ENCODE measurements around the gene MAS1L.

The MAS1L gene

DNA sequence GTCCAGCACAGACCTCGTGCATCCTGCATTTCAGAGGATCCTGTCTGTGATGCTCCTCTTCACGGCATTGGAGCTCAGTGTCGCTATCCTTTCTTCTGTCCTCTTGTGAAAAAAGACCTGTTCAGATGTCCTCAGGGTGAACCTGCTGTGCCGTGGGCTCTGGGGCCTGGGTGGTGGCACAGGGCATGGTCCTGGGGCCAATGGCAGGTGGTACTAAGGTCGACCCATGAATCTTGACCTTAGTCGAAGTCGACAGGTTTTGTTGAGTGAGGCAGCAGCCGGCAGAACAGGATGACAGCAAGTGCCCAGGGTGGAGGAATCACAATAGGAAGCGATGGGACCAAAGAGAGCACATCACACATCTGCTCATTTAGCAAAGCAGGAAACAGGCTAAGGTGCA, 22.0 kb upstream of the MAS1L start:
- no peak for DNase-seq

DNA sequence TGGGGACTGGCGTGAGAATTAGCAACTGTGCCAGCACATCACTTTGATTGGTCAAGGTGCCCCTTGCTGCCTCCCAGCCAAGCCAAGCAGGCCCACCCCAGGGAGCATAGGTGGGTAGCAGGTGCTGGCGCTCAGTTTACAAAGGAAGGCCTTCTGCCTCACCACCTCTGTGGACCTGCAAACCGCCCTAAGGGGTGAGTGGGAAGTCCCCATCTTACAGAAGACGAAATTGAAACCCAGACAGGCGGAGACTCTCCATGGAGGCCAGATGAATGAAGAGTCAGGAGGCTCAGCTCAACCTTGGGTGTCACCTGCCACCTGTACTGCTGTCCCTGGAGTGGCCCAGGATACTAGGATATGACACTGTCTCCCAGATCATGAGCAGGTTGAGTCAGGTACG, 21.5 kb upstream of the MAS1L start:
- DNase-seq: no peak

DNA sequence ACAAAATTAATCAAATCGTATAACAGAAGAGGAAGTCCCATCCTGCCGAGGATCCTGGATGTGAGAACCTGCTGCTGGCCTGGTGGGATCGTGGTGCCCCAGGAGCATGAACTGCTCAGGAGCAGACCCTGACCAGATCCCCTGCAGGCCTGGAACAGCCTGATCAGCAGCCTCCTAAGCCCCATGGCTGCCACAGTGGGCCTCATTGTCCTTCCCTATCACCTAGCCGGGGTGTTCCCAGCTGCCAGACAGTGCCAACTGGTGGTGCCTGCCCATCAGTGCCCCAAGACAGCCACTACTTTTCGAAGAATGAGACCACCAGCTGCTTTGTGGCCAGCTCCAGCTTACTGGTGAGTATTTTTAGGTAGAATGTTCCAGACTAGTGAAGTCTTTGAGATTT, 19.6 kb upstream of the MAS1L start:
- DNase-seq: no peak

DNA sequence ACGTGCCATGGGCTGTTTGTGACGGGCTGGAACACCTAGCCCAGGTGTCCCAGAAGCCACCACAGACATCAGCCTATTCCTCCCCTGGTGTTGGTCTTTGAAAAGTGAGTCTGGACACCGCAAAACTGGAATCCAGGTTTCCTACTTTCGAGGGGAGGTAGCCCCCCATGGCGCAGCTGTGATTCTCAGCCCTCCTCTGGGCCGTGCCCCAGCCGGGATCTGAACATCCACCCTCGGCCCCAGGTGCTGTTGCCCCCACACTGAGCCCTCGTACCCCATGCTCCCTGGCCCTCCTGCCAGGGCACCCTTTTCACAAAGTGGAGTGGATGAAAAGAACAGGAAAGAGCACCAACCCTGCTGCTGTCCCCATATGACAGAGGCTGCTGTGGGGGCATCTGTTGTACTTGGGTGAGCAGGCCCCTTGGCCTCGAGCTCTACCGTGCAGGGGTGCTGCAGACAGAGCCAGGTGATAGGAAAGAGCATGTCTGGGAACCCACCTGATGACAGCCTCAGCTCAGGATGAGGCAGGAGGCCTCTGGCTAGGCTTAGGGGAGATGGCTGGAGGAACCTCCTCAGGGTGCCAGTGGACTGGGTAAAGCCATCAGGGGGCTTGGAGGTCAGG, 18.8 kb upstream of the MAS1L start:
- no peak for DNase-seq

DNA sequence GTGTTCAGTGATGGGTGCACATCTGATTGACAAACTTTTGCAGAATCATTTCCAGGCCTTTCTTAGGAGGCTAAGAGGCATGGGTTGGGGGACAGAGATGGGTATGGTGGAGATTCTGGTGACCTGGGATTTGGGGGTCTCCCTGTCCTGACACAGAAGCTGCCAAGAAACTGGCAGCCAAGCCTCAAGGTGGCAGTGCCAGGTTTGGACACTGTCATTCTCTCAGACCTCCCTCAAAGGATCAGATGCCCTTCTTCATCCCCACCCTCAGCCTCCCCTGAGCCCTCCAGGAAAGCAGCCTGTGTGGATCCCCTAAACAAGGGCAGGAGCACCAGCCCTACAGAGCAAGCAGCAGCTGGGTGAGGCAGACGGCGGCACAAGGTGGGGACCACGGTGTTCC, 18.1 kb upstream of the MAS1L start:
- DNase-seq: no peak

DNA sequence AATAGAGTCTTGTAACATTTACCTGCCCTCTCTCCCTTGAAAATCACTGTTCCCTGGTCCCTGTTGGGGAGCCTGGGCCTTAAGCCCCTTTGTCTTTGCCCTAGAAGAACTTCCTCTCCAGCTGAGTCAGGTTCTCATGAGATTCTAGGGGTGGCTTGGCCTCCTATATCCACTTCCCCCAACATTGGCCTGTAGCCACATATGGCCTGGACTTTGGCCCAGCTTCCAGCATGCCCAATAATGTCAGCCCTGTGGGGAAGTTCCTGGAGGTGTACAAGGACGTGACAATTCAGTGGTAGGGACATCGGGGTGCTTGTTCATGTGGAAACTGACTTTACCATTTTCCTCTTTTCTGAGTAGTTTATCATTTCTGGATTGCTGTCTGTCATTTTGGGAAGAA, 17.2 kb upstream of the MAS1L start:
- DNase-seq: no peak

DNA sequence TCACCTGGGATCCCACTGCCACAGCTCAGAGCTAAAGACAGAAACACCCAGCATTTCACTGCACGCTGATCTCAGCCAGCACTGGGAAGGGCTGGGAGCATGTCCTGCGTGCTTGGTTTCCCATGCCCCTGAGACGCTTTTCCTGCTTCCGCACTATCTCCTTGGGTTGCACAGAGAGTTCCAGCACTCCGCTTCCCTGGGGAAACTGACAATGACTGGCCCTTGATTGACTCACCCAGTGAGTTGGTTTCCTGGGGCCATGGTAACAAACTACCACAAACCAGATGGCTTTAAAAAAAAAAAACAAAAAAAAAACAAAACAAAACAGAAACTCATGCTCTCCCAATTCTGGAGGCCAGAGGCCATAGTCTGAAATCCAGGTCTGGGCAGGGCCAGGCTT, 14.8 kb upstream of the MAS1L start:
- no peak for DNase-seq

DNA sequence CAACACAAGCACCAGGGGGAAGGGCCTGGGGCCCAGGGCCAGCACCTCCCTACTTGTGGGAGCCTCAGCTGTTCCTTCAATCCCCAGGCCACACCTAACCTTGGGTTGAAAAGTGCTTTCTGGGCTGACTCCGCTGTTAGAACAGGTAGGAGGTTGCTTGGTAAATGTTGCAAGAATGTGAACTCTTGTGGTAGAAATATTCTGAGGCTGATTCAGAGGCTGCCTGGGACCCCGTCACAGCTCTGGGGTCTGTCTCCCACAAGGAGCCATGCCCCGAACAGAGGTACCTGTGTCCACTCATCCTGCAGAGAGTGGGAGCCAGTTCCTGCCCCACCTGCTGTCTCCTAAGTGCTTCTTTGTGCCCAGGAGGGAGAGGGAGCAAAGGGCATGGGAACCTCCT, 14.4 kb upstream of the MAS1L start:
- no peak for DNase-seq

DNA sequence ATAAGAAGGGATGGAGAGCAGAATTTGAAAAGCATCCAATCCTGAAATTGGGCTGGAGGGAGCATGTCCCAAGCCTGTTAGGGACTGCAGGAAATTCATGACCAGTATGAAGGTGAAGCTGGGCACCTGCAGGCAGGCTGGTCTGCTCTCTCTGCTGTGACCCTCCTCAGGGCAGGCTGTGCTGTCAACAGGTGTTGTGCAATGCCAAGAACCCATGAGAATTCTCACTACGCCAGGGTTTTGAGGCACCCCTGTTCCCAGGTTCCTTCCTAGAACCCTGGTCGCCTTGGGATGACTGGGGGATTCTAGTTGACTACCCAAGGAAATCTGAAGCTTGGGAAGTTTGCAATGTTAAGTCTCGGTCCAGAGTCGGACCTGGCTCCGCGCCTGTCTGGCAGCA, 13.3 kb upstream of the MAS1L start:
- DNase-seq: no peak

DNA sequence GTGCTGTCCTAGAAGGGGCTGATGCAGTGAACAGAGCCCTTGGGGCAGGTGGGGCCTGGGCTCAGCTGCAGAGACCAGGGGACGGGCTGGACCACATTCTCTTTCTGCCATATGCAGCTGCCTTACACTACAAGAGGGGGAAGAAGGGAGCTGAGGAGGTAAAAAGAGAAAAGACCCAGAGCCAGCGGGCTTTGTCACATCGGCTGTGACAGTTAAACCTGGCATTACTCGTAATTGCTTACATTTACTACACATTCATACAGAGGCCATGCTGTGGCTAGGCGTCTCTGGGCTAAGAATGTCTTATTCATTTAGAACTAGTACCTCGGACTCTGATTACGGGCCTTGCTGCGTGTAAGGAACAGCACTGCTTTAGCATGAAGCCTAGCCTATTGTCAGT, 12.8 kb upstream of the MAS1L start:
- no peak for DNase-seq

DNA sequence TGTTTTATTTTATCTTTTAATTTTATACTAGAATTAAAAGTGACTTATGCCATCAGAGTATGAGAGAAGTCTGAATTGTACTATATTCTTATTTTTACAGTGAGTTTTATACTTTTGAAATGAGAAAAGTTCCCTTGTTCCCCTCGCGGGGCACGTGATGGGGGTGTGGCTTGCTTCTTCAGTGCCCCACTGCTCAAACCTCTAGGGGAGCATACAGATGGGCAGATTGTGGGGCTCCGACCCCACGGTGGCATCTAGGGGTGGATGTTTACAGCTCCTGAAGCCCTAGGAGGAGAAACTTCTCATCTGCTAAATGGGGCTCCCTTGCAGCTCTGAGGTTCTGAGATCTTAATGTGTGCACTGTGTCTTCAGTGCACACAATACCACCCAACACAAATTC, 11.9 kb upstream of the MAS1L start:
- no peak for DNase-seq

DNA sequence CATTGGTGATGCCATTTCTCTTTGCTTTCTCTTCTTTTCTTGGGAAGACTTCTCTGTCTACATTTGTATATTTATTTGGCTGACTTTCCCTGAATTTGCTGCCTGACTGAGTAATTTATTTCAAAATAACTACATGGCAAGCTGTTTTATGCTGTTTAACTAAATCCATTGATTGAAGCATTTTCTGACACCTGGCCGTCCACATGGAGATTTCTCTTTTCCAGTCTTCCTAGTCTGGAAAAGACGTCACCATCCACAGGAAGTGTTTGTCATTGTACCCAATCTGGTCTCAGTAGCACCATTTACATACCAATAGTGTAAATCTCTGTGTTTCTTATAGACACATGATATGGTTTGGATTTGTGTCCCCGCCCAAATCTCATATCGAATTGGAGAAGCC, 9.2 kb upstream of the MAS1L start:
- no peak for DNase-seq

DNA sequence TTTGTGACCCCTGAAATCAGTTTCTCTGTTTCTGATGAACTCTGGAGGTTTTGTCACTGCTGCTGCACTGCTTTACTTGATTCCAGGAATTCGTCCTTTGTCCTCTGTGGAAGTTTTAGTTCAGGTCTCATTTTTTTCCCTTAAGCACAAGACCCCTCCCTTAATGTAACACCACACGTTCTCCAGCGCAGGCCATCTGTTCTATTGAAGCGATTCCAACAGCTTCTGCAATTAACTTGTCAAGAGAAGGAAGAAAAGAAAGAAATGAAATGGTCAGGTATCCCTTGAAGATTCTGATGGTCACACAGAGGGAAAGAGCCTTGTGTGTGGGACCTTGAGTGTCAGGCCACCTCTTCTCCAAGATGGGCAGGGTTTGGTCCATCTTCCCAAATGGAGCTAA, 7.8 kb upstream of the MAS1L start:
- no peak for DNase-seq

DNA sequence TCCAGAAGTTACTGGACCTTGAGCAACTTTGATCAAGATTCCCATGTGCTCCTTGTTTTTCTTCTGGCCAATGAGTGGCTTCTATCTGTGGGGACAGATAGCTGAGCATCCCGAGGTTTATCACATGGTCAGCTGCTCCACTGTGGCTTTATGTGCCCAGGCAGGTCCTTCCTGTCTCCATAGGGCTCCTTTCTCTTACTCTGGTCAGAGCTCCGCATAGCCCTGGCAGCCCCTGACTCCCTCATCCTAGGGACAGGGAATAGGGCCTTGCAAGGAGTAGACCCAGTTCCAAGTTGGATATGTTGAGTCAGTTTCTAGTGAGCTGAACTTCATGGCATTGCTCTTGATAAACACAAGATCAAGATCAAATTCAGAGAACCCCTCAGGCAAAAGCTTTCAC, 6.4 kb upstream of the MAS1L start:
- DNase-seq: no peak

DNA sequence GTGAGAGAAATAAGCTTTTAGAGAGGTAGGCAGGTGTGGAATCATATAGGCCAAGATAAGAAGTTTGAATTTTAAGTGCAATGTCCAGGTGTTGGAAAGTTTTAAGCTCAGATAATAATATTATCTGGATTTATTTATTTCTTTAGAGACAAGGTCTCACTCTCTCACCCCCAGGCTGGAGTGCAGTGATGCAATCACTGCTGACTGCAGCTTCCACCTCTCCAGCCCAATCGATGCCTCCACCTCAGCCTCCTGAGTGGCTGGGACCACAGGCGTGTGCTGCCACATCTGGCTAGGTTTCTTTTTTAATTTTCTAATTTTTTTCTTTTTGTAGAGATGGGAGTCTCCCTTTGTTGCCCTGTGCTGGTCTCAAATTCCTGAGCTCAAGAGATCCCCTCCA, 5.5 kb upstream of the MAS1L start:
- DNase-seq: no peak

DNA sequence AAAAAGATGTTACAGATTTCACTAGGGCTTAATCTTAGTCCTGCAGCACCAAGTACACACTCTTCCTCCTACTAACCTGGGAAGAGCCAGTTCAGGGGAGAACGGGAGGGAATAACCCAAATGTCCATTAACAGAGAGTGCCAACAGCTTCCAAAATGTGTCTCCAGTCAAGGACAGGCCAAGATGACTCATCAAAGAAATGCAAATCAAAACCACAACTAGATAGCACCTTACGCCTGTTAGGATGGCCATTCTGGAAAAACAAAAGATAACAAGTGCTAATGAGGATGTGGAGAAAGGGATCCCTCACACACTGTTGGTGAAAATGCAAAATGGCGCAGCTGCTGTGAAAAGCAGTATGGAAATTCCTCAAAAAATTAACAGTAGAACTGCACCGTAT, 3.8 kb upstream of the MAS1L start:
- DNase-seq: no peak

DNA sequence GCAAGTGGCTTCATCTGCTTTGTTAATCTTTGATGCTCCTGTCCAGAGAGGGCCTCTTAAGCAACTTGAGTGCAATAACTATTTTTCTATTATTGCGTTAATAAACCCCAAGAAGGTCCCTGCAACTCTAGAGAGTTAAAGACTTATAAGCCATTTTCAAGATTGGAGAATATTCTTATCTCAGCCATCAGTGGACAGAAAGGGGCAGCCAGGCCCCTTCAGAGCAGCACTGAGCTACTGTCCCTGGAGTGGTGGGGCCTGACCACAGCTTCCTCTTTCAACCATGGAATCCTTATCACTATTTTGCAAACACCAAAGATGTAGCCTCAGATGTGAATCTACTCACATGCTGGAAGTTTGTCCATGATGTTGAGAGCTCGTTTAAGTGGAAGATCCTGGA, 2.8 kb upstream of the MAS1L start:
- DNase-seq: no peak

DNA sequence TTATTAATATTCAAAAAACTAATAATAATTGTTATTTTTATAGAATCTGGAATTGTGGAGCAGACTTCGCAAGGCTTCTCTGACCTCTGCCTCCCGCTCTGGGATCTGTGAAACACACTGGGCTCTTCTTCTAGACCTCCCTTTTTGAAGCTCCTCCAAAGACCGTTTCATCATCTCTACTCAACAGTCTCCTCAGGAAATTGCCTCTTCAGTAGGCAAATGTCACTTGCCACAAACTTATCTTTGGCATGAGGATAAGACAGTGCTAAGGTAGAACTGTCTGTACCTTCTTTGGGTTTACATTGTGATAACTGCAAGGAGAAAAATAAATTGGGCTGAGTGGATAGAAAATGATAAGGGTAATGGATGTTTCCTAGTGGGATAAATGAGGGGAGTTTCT, 2.3 kb upstream of the MAS1L start:
- no peak for DNase-seq

DNA sequence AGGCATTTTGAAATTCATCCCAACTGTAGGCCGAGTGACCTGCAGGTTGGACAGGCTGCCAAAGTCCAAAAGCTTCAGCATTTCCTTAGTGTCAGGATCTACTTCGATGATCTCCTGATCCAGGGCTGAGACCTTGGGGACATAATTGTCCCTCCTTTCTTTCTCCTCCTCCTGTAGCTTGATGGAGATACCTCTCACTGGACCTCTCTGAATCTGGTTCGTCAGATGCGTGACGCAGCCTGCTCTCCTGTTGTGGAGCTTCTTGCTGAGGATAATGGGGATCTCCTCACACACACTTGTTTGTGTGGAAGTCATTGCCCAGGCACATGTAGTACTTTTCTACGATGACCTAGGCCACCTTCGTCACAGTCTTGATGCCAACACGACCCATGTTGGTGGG, 1.5 kb upstream of the MAS1L start:
- no peak for DNase-seq

DNA sequence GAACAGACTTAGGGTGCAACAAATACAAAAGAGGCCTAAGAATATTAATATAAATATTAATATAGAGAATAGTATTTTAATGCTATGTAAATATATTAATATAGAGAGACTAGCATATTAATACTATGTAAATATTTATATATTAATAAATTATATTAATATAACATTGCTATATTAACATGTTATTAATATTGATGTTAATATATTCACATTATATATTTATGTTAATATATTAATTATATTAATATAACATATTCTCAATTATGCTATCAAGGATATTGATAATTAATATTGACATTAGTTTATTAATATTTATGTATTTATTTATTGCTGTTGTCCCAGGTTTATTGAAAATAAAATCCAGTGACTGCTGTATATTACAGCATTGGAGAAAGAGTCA, 1.1 kb upstream of the MAS1L start:
- DNase-seq: no peak

DNA sequence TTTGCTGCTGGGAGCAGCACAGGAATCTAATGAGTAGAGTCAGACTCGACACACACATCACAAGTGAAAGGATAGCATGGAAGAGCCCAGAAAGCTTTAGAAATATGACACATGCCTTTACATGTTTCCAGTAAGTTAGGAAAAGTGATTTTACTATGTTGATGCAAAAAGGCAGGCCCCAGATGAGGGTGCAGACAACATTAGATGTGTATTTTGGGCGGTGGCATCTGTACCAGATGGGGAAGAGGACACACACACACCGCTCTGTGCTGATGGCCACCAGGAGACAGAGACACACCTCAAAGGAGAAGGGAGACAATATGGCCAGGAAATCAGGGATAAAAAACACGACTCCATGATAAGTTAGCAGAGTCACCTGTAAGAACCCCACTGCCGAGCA, 625 bp downstream of the MAS1L start:
- no peak for DNase-seq

DNA sequence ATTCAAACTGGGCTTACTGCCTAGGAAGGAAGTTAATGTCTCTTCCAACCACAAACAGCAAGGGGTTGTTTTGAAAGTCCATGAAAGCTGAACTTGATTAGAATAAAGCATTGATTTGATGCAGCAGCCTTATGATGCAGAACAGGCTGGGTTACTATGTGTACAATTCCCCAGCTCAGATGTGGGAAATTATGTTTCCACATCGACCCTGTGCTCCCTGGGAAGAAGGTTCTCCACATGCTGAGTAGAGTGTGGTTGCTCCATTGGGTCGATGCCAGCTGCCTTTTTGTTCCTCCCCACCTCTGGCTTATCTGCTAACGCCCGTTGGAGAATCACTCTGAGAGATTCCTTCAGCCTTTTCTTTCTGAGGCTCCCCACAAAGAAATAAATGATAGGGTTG, 1.2 kb downstream of the MAS1L start:
- no peak for DNase-seq

DNA sequence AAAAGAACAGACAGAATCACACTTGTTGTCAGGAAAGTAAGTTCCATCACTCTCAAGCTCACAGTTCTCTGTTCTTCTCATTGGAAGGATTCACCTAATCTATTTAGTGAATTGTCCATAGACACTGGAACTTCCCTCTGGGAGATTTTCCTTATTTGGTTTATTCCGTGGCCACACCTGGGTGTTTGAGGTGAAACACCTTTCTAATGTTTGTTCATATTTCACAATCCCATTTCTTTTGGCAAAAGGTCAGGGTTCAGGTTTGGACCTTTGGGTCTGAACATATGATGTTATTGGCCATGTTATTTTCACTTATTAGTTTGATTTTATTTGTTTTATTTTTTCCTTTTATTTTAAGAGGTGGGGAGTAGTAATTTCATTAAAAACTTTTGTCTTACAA, 4.0 kb downstream of the MAS1L start:
- DNase-seq: no peak

DNA sequence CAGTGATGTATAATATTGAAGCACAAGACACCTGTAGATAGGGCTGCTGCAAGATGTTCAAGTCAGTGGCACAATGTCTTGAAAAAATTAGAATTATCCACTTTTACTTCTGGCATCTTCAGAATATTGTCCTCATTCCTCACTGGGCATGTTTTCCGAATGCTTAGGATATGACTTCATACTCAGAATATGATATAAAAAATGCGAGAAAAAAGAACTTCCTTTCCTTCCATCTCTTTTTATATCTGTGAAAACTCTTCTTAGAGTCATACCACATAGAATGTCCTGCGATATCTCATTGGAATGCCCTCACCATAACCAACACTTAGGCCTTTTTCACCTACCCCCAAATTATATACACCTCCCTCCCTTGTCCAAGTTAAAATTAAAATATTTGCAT, 4.6 kb downstream of the MAS1L start:
- no peak for DNase-seq

DNA sequence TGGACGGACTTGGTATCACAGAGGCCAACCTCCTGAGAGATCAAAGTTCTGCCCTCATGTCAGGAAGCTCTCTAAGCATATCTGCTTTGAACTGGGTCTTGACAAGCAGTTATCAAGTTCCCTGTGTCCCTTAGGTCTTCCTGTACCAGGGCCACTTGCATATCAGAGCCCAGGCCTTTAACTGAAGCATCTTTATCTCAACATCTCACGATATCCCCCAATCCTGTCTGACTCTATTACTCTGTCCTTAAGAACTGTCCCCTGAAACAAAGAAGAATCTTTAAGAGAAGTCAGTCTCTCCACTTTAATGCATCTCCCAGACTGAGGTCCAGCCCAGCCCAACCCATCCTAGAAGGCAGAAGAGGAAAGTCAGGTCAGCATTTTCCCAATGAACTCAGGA, 8.2 kb downstream of the MAS1L start:
- no peak for DNase-seq

DNA sequence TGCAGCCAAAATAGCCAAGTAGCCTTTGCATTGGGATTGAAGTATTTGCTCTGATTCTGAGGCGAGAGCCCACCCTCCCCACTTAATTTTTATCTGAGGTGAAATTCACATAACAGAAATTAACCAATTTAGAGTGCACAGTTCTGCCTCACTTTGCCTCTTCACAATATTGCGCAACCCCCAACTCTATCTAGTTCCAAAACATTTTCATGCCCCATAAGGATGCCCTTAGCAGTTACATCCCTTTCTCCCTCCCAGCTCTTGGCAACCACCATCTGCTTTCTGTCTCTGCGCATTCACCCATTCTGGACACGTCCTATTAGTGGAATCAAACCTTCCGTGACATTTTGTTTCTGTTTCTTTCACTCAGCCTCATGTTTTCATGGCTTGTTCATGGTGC, 9.0 kb downstream of the MAS1L start:
- DNase-seq: no peak

Measured in CD4-positive, alpha-beta T cell treated with Interleukin-17A for 4 hours (primary cell).